Activated B cell treated with CpG ODN at 0.5 μM for 24 hours (primary cell): Measurements from ENCODE around the gene GFPT1. TPM values are rescaled to one million over a fixed set of nuclear protein-coding genes. Genes with fewer than 3 reads are reported as not detected.

ENCODE experiments used
- ATAC-seq: fragments of 200-7000 bp; cut with Tn5 transposase; one replicate; pipeline ENCODE4 v1.10.0; 2021; ENCODE audit warnings: low read depth, mild to moderate bottlenecking, moderate library complexity
- CTCF ChIA-PET: fragments of 350-600 bp; sonication (Branson Sonifier 250); formaldehyde crosslinking; loops from one replicate; lab custom pipeline; 2021; ENCODE audit warnings: antibody characterized with exemption; lab: Charles Lee
- POLR2A ChIA-PET: fragments of 350-600 bp; sonication (Branson Sonifier 250); formaldehyde crosslinking; loops from one replicate; lab custom pipeline; 2021; ENCODE audit warnings: antibody characterized with exemption; lab: Charles Lee
- DNase-seq: peaks from one replicate; pipeline ENCODE4 v3.0.0; 2022
- H3K27ac Mint-ChIP-seq: one replicate; pipeline ENCODE4 v1.8.0; 2020; ENCODE audit warnings: mixed read lengths
- H3K27me3 Mint-ChIP-seq: one replicate; pipeline ENCODE4 v1.8.0; 2021; ENCODE audit warnings: mixed read lengths
- H3K36me3 Mint-ChIP-seq: one replicate; pipeline ENCODE4 v1.8.0; 2021; ENCODE audit warnings: low read depth, mixed read lengths
- H3K4me1 Mint-ChIP-seq: one replicate; pipeline ENCODE4 v1.8.0; 2021; ENCODE audit warnings: mixed read lengths
- H3K4me3 Mint-ChIP-seq: one replicate; pipeline ENCODE4 v1.8.0; 2020; ENCODE audit warnings: mild to moderate bottlenecking, mixed read lengths
- H3K9me3 Mint-ChIP-seq: one replicate; pipeline ENCODE4 v1.8.0; 2020; ENCODE audit warnings: mixed read lengths
- intact Hi-C: fragments of 100-400 bp; cut with micrococcal nuclease; formaldehyde crosslinking; loops from one replicate; pipeline ENCODE4 v1.15.1; 2024
- total RNA-seq: library from RNA; stranded (reverse); gene quantifications from 2 replicates; pipeline ENCODE4 v1.2.3, GENCODE V29; 2022
- TF ChIP-seq, protein P1 (sequence below): fragments of 200-600 bp; IDR thresholded peaks from one replicate; pipeline ENCODE4 v1.8.0; 2022; ENCODE audit warnings: antibody characterized with exemption, mild to moderate bottlenecking

GFPT1 gene
- total RNA-seq, 1 donor from 2014 or later: 14.9 TPM

- Mint-ChIP-seq H3K4me3 (no peak overlapping the region), H3K27ac (no peak overlapping the region), H3K4me1 (no peaks in the 10 kb centered on the region), H3K9me3 (peaks cover 2% of the 10 kb centered on the region), H3K27me3 (no peaks in the 10 kb centered on the region), H3K36me3 (peaks cover 52% of the 10 kb centered on the region)
- DNase-seq (no peak), ATAC-seq (no peak)
- ChIA-PET POLR2A (interaction anchor here (1.1 kb wide), 1 partner anchor 32 kb away, joined by 3 read pairs; the partner anchor contains the start of gene NFU1), CTCF (no interaction called here)
- intact Hi-C loops: no loop called here
- TF ChIP-seq, protein P1, sequence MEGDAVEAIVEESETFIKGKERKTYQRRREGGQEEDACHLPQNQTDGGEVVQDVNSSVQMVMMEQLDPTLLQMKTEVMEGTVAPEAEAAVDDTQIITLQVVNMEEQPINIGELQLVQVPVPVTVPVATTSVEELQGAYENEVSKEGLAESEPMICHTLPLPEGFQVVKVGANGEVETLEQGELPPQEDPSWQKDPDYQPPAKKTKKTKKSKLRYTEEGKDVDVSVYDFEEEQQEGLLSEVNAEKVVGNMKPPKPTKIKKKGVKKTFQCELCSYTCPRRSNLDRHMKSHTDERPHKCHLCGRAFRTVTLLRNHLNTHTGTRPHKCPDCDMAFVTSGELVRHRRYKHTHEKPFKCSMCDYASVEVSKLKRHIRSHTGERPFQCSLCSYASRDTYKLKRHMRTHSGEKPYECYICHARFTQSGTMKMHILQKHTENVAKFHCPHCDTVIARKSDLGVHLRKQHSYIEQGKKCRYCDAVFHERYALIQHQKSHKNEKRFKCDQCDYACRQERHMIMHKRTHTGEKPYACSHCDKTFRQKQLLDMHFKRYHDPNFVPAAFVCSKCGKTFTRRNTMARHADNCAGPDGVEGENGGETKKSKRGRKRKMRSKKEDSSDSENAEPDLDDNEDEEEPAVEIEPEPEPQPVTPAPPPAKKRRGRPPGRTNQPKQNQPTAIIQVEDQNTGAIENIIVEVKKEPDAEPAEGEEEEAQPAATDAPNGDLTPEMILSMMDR: no peak
These were observed 18.3 kb upstream of the GFPT1 start for GRCh38 chr2:69405306-69405705.

DNA sequence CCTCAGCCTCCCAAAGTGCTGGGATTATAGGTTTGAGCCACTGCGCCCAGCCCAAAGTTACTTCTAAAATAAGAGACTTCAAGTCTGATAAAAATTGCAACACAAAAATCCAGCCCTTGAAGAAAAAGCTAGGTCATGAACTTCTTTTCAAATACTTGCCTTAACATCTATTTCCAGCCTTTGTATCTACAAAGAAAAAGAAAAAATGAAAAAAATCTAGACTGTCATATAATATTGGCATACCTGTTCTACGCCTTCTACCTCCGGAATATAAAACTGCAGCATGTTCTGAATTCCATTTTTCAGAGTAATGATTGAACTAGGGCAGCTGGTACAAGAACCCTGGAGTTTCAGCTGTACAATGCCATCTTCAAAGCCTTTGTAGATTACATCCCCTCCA is 13.1 kb upstream of the GFPT1 start:
- CTCF ChIA-PET: no interaction called here

DNA sequence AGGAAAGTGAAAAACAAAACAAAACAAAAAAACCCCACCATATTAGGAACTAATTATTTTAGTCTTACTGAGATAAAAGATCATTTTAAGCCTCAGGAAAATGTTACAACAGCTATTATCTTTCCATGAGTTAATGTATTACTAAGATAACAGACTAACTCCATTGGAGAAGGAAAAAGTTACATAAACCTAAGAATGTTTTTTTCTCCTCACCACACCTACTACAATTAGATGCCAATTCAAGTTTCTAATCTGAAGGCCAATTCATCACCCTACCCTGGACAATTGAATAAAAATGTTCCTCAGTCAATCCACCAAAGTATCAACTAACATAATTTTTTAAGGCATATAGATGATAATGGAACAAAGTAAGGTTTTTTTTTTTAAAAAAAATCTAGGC is 10.2 kb upstream of the GFPT1 start:
- Mint-ChIP-seq H3K4me1 (no peaks in the 10 kb centered on the region), H3K36me3 (peaks cover 71% of the 10 kb centered on the region), H3K27me3 (no peaks in the 10 kb centered on the region), H3K4me3 (no peak overlapping the region), H3K27ac (no peak overlapping the region), H3K9me3 (no peaks in the 10 kb centered on the region)
- TF ChIP-seq, protein P1: no peak
- ChIA-PET CTCF (no interaction called here), POLR2A (no interaction called here)
- DNase-seq: no peak
- intact Hi-C loops: no loop called here
- no peak for ATAC-seq

More for the DNA sequence above, 13.1 kb upstream of the GFPT1 start:
- H3K27me3 Mint-ChIP-seq: no peaks in the 10 kb centered on the region
- DNase-seq: no peak
- H3K9me3 Mint-ChIP-seq: peaks cover 2% of the 10 kb centered on the region
- intact Hi-C loops: no loop called here
- H3K4me3 Mint-ChIP-seq: no peak overlapping the region
- no peaks in the 10 kb centered on the region for H3K4me1 Mint-ChIP-seq
- TF ChIP-seq, protein P1: no peak
- ATAC-seq: no peak
- POLR2A ChIA-PET: no interaction called here
- H3K36me3 Mint-ChIP-seq: peaks cover 69% of the 10 kb centered on the region
- no peak overlapping the region for H3K27ac Mint-ChIP-seq

DNA sequence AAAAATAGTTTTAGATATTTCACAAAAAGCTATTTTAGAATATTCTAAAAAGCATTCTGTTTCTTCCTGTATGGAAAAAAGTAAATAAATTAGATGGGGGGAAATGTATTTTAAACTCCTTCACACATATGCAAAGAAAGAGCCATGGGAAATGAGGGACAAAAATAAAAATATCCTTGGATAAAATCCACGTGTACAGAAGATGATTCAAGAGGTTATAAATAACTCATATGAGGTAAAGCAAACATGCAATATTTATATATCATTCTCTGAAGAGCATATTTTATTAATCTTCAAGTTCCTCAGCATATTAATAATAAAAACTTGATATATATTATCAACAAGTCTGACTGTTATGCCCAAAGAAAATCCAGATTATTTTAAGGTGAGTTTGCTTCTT is 8.8 kb upstream of the GFPT1 start:
- Mint-ChIP-seq H3K36me3 (peaks cover 61% of the 10 kb centered on the region), H3K4me3 (no peak overlapping the region), H3K9me3 (no peaks in the 10 kb centered on the region), H3K27me3 (no peaks in the 10 kb centered on the region), H3K27ac (no peak overlapping the region), H3K4me1 (no peaks in the 10 kb centered on the region)
- intact Hi-C loops: no loop called here
- DNase-seq (no peak), ATAC-seq (no peak)
- ChIA-PET POLR2A (interaction anchor here (0.6 kb wide), 1 partner anchor 85 kb away, joined by 7 read pairs; no protein-coding TSS in a partner anchor), CTCF (no interaction called here)
- TF ChIP-seq, protein P1: no peak

DNA sequence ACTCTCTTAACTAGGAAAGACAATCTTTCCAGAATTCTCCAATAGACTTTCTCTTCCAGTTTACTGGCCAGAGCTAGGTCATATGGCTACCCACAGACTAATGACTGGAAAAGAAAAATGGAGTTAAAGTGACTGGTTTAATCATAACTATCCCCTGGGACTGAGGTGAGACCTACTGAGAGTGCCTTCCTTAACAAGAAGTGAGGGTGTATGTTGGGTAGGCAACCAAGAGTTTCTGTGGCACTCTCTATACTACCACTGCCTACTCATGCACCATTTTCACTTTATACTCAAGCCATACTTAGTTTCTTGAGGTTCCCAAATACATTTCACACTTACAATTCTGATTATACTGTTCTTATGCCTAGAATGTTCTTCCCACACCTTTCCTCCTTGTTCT is 6.9 kb upstream of the GFPT1 start:
- Mint-ChIP-seq H3K4me3 (no peak overlapping the region), H3K36me3 (peaks cover 45% of the 10 kb centered on the region), H3K4me1 (no peaks in the 10 kb centered on the region), H3K27ac (no peak overlapping the region), H3K9me3 (no peaks in the 10 kb centered on the region), H3K27me3 (no peaks in the 10 kb centered on the region)
- CTCF ChIA-PET: no interaction called here
- intact Hi-C loops: no loop called here
- no peak for ATAC-seq
- TF ChIP-seq, protein P1: no peak
- DNase-seq: no peak
- POLR2A ChIA-PET: no interaction called here
